Measurements from ENCODE around the gene MYRFL.
A peak's percentile ranks its signal among the peaks of the same experiment; 100 is the strongest.

The MYRFL gene

DNA sequence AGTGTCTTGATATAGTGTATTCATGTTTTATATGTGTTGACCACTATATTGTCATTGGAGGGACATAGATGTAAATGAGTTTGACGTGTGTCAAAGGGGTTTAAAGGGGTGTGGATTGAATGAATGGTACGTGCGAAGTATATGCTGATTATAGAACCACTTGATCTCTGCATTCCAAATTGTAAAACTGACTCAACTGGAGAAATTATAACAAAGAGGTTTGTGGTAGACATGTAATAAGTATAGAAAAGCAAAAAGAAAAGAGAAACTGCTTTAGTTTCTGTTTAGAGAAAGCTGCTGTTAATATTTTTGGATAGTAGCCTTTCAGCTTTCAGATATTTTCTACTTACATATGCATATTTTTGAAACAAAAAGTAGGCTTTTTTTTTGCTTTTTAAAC is 8.9 kb upstream of the MYRFL start:
- no peak for DNase-seq (ENCODE audit: low read depth)
- TF ChIP-seq, protein P1, sequence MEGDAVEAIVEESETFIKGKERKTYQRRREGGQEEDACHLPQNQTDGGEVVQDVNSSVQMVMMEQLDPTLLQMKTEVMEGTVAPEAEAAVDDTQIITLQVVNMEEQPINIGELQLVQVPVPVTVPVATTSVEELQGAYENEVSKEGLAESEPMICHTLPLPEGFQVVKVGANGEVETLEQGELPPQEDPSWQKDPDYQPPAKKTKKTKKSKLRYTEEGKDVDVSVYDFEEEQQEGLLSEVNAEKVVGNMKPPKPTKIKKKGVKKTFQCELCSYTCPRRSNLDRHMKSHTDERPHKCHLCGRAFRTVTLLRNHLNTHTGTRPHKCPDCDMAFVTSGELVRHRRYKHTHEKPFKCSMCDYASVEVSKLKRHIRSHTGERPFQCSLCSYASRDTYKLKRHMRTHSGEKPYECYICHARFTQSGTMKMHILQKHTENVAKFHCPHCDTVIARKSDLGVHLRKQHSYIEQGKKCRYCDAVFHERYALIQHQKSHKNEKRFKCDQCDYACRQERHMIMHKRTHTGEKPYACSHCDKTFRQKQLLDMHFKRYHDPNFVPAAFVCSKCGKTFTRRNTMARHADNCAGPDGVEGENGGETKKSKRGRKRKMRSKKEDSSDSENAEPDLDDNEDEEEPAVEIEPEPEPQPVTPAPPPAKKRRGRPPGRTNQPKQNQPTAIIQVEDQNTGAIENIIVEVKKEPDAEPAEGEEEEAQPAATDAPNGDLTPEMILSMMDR (conservative IDR thresholded peaks at IDR 0.05; ENCODE audit: control insufficient read depth, insufficient read depth, low read depth, low read length) = no peak
- no peak overlapping the region for H3K4me3 ChIP-seq (ENCODE audit: control insufficient read depth, low read depth, low read length)

DNA sequence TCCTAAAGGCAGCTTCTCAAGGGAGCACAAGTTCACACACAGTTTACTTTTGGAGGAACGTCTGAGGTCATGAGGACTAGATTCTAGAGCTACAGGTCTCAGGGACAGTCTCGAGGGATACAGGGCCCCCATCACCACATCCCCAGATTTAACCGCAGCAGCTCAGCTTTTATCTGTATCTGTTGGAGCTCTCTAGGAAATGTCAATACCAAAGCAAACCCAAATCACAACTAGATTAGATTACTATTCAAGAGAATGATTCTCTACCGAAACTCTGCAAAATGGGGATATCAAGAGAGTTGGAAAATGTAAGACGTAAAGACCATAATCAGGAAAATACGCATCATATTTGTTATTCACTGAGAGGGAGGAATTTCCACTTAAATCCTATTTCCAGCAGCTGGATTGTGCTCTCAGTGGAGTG is 4.0 kb upstream of the MYRFL start:
- no peak for DNase-seq (ENCODE audit: low read depth)
- no peak overlapping the region for H3K4me3 ChIP-seq (ENCODE audit: control insufficient read depth, low read depth, low read length)
- TF ChIP-seq, protein P1 (conservative IDR thresholded peaks at IDR 0.05; ENCODE audit: control insufficient read depth, insufficient read depth, low read depth, low read length) = no peak

DNA sequence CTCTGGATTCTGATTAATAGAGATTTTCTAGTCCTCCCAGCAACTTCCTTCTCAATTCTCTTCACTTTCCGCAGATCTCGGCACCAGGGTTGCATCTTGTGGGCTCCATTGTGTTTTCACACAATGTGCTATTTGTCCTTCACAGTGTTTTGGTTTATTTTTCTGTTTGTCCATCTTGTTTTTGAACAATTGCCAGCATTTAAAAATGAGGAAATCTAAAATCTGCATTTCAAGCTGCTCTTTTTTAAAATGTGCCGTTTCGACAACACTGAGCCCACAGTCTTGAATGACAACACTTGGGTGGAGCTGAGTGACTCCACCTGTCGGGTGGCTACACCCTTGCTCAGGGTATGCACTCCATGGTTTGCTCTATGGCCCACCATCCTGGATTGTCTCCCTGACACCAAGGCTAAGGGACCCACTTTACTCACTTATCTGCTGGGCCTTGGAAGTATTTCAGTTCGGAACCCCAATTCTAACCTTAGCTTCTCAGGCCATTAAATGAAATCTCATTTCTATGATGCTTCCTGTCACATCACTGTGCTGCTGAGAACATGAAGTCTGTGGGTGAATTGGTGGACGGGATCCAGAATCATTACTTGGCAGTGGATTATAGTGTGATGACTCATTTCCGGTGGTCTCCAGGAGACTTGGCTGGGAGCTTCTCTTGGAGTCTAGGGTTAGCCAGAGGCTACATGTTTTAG is 3.4 kb upstream of the MYRFL start:
- TF ChIP-seq, protein P1 (conservative IDR thresholded peaks at IDR 0.05; ENCODE audit: control insufficient read depth, insufficient read depth, low read depth, low read length) = no peak
- no peak overlapping the region for H3K4me3 ChIP-seq (ENCODE audit: control insufficient read depth, low read depth, low read length)
- DNase-seq (ENCODE audit: low read depth) = peak; percentile 78

DNA sequence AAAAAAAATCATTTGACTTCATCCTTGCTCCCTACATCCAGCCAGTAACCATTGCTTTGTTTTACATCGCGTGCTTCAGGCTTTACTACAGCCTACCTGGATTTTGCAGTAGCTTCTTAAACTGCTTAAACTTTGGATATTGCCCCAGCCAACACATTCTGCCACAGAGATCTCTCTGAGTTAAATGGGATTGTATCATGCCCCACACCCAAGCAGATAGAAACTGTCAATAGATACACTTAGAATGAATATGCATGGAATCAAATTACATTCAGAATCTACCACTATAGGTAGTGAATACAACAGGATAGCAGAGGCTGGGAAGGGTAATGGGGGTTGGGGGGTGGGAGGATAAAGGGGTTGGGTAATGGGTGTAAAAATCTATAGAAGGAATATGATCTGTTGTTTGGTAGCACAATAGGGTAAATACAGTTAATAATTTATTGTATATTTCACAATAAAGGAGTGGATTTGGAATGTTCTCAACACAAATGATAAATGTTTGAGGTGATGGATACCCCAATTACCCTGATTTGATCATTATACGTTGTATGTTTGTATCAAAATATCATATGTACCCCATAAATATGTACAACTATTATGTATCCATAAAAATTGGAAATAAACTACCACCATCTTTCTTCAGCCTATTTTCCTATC is 2.7 kb upstream of the MYRFL start:
- no peak overlapping the region for H3K4me3 ChIP-seq (ENCODE audit: control insufficient read depth, low read depth, low read length)
- TF ChIP-seq, protein P1 (conservative IDR thresholded peaks at IDR 0.05; ENCODE audit: control insufficient read depth, insufficient read depth, low read depth, low read length) = no peak
- no peak for DNase-seq (ENCODE audit: low read depth)

DNA sequence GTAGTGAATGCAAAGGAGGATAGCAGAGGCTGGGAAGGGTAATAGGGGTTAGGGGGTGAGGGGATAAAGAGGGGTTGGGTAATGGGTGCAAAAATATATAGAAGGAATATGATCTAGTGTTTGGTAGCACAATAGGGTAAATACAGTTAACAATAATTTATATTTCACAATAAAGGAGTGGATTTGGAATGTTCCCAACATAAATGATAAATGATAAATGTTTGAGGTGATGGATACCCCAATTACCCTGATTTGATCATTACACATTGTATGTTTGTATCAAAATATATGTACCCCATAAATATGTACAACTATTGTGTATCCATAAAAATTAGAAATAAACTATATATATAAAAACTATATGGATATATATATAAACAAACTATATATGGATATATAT is 999 bp upstream of the MYRFL start:
- no peak overlapping the region for H3K4me3 ChIP-seq (ENCODE audit: control insufficient read depth, low read depth, low read length)
- TF ChIP-seq, protein P1 (conservative IDR thresholded peaks at IDR 0.05; ENCODE audit: control insufficient read depth, insufficient read depth, low read depth, low read length) = no peak
- DNase-seq (ENCODE audit: low read depth) = no peak

DNA sequence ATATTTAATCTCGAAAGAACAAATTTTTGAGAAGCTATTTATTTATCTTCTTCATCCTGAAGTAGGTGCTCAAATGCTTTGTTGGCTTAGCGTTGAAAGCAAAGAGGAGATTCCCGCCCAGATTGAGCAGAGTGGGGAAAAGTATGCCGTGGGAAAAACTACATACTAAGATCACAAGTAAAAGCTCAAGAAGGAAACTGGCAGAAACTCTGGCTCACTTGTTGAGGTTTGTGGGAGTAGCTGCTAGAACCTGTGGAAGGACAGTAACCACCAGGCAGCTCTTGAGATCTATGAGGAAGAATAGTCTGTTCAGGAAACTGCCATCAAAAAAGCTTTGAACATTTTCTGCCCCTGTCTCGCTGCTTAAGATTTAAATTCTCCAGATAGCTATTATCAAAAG is 3.9 kb downstream of the MYRFL start:
- H3K4me3 ChIP-seq (ENCODE audit: control insufficient read depth, low read depth, low read length) = no peak overlapping the region
- DNase-seq (ENCODE audit: low read depth) = no peak
- TF ChIP-seq, protein P1 (conservative IDR thresholded peaks at IDR 0.05; ENCODE audit: control insufficient read depth, insufficient read depth, low read depth, low read length) = no peak
